H1 (cell line): ENCODE data around the gene PPP1R9A. TPM values are rescaled to one million over a fixed set of nuclear protein-coding genes. Genes with fewer than 3 reads are reported as not detected.

Experiments
- CTCF ChIA-PET: fragments of 300-600 bp; sonication (Branson Sonifier 250); formaldehyde crosslinking; loops from one replicate; lab custom pipeline; 2021; ENCODE audit not compliant: partially characterized antibody; lab: Charles Lee
- POLR2A ChIA-PET: fragments of 300-600 bp; sonication (Branson Sonifier 250); formaldehyde crosslinking; loops from one replicate; lab custom pipeline; 2021; ENCODE audit warnings: inconsistent platforms; ENCODE audit not compliant: partially characterized antibody; lab: Charles Lee
- DNase-seq, 2 experiments: peaks; one replicate each; pipeline versions ENCODE4 v3.0.0 to v3.0.0-alpha.2; 2010 to 2022; ENCODE audit warnings: low spot score in 2 of 2, low read depth in 1 of 2, mixed read lengths in 1 of 2
- FAIRE-seq: peaks from 2 replicates; lab custom pipeline; 2011; peaks lifted over from hg19 to GRCh38; lab: Jason Lieb, UNC
- H2AFZ ChIP-seq: 2 replicates; pipeline ENCODE4 v1.8.1; 2012; ENCODE audit warnings: low read length, inconsistent platforms
- H2AK5ac ChIP-seq: 2 replicates; pipeline ENCODE4 v1.6.1; 2013; ENCODE audit warnings: low read depth, low read length
- H2BK120ac ChIP-seq: replicated peaks from 2 replicates; pipeline ENCODE3; 2013; ENCODE audit warnings: low read depth, low read length, inconsistent platforms
- H2BK12ac ChIP-seq: 2 replicates; pipeline ENCODE4 v1.6.1; 2013; ENCODE audit warnings: low read depth, low read length
- H2BK15ac ChIP-seq: 2 replicates; pipeline ENCODE4 v1.6.1; 2013; ENCODE audit warnings: low read length
- H2BK20ac ChIP-seq: 2 replicates; pipeline ENCODE4 v1.6.1; 2013; ENCODE audit warnings: low read length
- H2BK5ac ChIP-seq: 2 replicates; pipeline ENCODE4 v1.6.1; 2013; ENCODE audit warnings: low read depth, low read length
- H3K14ac ChIP-seq: 2 replicates; pipeline ENCODE4 v1.6.1; 2013; ENCODE audit warnings: inconsistent platforms; ENCODE audit not compliant: insufficient read length
- H3K18ac ChIP-seq: 2 replicates; pipeline ENCODE4 v1.6.1; 2013; ENCODE audit warnings: low read length; ENCODE audit errors: extremely low read depth
- H3K23ac ChIP-seq: 2 replicates; pipeline ENCODE4 v1.6.1; 2013; ENCODE audit warnings: inconsistent platforms; ENCODE audit not compliant: insufficient read length
- H3K23me2 ChIP-seq: 2 replicates; pipeline ENCODE4 v1.6.1; 2013; ENCODE audit warnings: low read depth, low read length
- H3K27ac ChIP-seq: 2 replicates; pipeline ENCODE4 v1.6.1; 2011; ENCODE audit warnings: low read depth, low read length, inconsistent platforms
- H3K27me3 ChIP-seq, 4 experiments: replicated peaks in 1 of 4; 1 replicate in 1 of 4; 2 replicates in 3 of 4; pipeline versions ENCODE4 v1.6.1 to v1.8.1; 2011 to 2013; ENCODE audit warnings: low read length in 3 of 4, mild to moderate bottlenecking in 3 of 4, inconsistent platforms in 2 of 4, mixed read lengths in 2 of 4, moderate library complexity in 1 of 4; ENCODE audit not compliant: control insufficient read depth in 3 of 4, insufficient read depth in 3 of 4; ENCODE audit errors: extremely low read depth in 1 of 4
- H3K36me3 ChIP-seq, 4 experiments: 2 replicates each; pipeline versions ENCODE4 v1.6.1 to v1.8.1; 2011 to 2013; ENCODE audit warnings: mild to moderate bottlenecking in 4 of 4, low read length in 3 of 4, moderate library complexity in 2 of 4, control low read depth in 1 of 4, inconsistent platforms in 1 of 4; ENCODE audit not compliant: insufficient read depth in 4 of 4, control insufficient read depth in 2 of 4
- H3K4ac ChIP-seq: replicated peaks from 2 replicates; pipeline ENCODE3; 2013; ENCODE audit warnings: low read length, low read depth, mixed read lengths, inconsistent platforms; ENCODE audit not compliant: insufficient read length
- H3K4me1 ChIP-seq, 4 experiments: replicated peaks in 1 of 4; 1 replicate in 1 of 4; 2 replicates in 3 of 4; pipeline versions ENCODE4 v1.6.1 to v1.8.1; 2011 to 2013; ENCODE audit warnings: low read length in 3 of 4, inconsistent platforms in 2 of 4, mixed read lengths in 1 of 4; ENCODE audit not compliant: insufficient read depth in 4 of 4, control insufficient read depth in 3 of 4
- H3K4me2 ChIP-seq, 2 experiments: 2 replicates each; pipeline versions ENCODE4 v1.6.1 to v1.8.1; 2011 to 2013; ENCODE audit warnings: low read depth in 2 of 2, low read length in 2 of 2, control low read depth in 1 of 2, inconsistent platforms in 1 of 2, mild to moderate bottlenecking in 1 of 2; ENCODE audit not compliant: insufficient read depth in 1 of 2
- H3K4me3 ChIP-seq, 4 experiments: fragments of 200-600, 300-600 bp in 1 of 4; sonication (generic), shearing (Covaris generic), sonication (Bioruptor Twin) in 1 of 4; 2 replicates each; pipeline versions ENCODE4 v1.5.1 to v1.8.1; 2011 to 2016; ENCODE audit warnings: low read length in 4 of 4, low read depth in 3 of 4, control low read depth in 2 of 4, inconsistent platforms in 2 of 4, mild to moderate bottlenecking in 2 of 4, mixed read lengths in 1 of 4, moderate library complexity in 1 of 4; ENCODE audit not compliant: insufficient read depth in 2 of 4; ENCODE audit errors: extremely low read depth in 1 of 4
- H3K56ac ChIP-seq: replicated peaks from 2 replicates; pipeline ENCODE3; 2013; ENCODE audit warnings: low read depth, mild to moderate bottlenecking, mixed read lengths, low read length, inconsistent platforms; ENCODE audit not compliant: insufficient read length
- H3K79me1 ChIP-seq: 2 replicates; pipeline ENCODE4 v1.6.1; 2013; ENCODE audit warnings: low read depth, low read length, control low read depth
- H3K79me2 ChIP-seq, 2 experiments: 2 replicates each; pipeline versions ENCODE4 v1.6.1 to v1.8.1; 2012 to 2013; ENCODE audit warnings: low read length in 2 of 2, mild to moderate bottlenecking in 2 of 2, inconsistent platforms in 1 of 2; ENCODE audit not compliant: insufficient read depth in 2 of 2, control insufficient read depth in 1 of 2
- H3K9ac ChIP-seq, 4 experiments: replicated peaks in 1 of 4; 1 replicate in 1 of 4; 2 replicates in 3 of 4; pipeline versions ENCODE4 v1.6.1 to v1.8.1; 2011 to 2013; ENCODE audit warnings: low read depth in 3 of 4, low read length in 3 of 4, control low read depth in 2 of 4, mild to moderate bottlenecking in 2 of 4, moderate library complexity in 2 of 4, inconsistent platforms in 1 of 4; ENCODE audit errors: extremely low read depth in 1 of 4
- H3K9me3 ChIP-seq, 2 experiments: 2 replicates each; pipeline versions ENCODE4 v1.6.1 to v1.8.1; 2012 to 2013; ENCODE audit warnings: mild to moderate bottlenecking in 2 of 2, moderate library complexity in 2 of 2, control low read depth in 1 of 2, inconsistent platforms in 1 of 2, low read depth in 1 of 2, low read length in 1 of 2, mixed read lengths in 1 of 2; ENCODE audit not compliant: insufficient read depth in 2 of 2
- H4K20me1 ChIP-seq, 2 experiments: replicated peaks in 1 of 2; 2 replicates each; pipeline versions ENCODE3 to v1.8.1; 2011 to 2013; ENCODE audit warnings: inconsistent platforms in 2 of 2, low read length in 2 of 2, mild to moderate bottlenecking in 1 of 2; ENCODE audit not compliant: insufficient read depth in 2 of 2, control insufficient read depth in 1 of 2
- H4K5ac ChIP-seq: 2 replicates; pipeline ENCODE4 v1.6.1; 2013; ENCODE audit warnings: low read length, low read depth, mixed read lengths, inconsistent platforms; ENCODE audit not compliant: insufficient read length
- H4K8ac ChIP-seq: 2 replicates; pipeline ENCODE4 v1.8.0; 2013; ENCODE audit warnings: mild to moderate bottlenecking, moderate library complexity, low read length, inconsistent platforms; ENCODE audit not compliant: insufficient read depth; ENCODE audit errors: extremely low read depth
- H4K91ac ChIP-seq: replicated peaks from 2 replicates; pipeline ENCODE3; 2013; ENCODE audit warnings: low read length, mixed read lengths, inconsistent platforms; ENCODE audit not compliant: insufficient read length
- ASH2L ChIP-seq: fragments of 200-600, 300-600 bp; sonication (generic); IDR thresholded peaks from one replicate; pipeline ENCODE4 v1.7.1; 2017; ENCODE audit warnings: low read length
- BACH1 ChIP-seq: IDR thresholded peaks from 2 replicates; pipeline ENCODE4 v1.6.1; 2012; ENCODE audit warnings: low read length, improper control_type of control experiment
- CBX5 ChIP-seq: fragments of 300-800, 300-1000 bp; sonication (generic); IDR thresholded peaks from 2 replicates; pipeline ENCODE4 v1.7.1; 2016; ENCODE audit warnings: antibody characterized with exemption, low read length, low read depth
- CHD1 ChIP-seq: IDR thresholded peaks from 2 replicates; pipeline ENCODE4 v1.6.1; 2012; ENCODE audit warnings: low read depth, low read length, improper control_type of control experiment
- CHD2 ChIP-seq: IDR thresholded peaks from 2 replicates; pipeline ENCODE4 v1.6.1; 2012; ENCODE audit warnings: low read length, improper control_type of control experiment
- CREB1 ChIP-seq: IDR thresholded peaks from 2 replicates; pipeline ENCODE4 v1.6.1; 2012; ENCODE audit warnings: inconsistent platforms
- GABPA ChIP-seq: IDR thresholded peaks from 2 replicates; pipeline ENCODE4 v1.6.1; 2011; ENCODE audit warnings: mild to moderate bottlenecking, low read length, moderate library complexity, borderline replicate concordance; ENCODE audit not compliant: insufficient read depth
- KDM1A ChIP-seq: fragments of 200-600, 300-600 bp; sonication (generic); IDR thresholded peaks from 2 replicates; pipeline ENCODE4 v1.7.1; 2016; ENCODE audit warnings: mild to moderate bottlenecking, low read length, borderline replicate concordance
- KDM4A ChIP-seq: IDR thresholded peaks from one replicate; pipeline ENCODE4 v1.7.1; 2012; ENCODE audit warnings: low read depth, mild to moderate bottlenecking, moderate library complexity, low read length, inconsistent platforms; ENCODE audit not compliant: severe bottlenecking
- NANOG ChIP-seq: IDR thresholded peaks from 2 replicates; pipeline ENCODE4 v1.6.1; 2011; ENCODE audit warnings: low read length, low read depth, mild to moderate bottlenecking, inconsistent platforms; ENCODE audit not compliant: insufficient read depth, poor library complexity, severe bottlenecking
- PHF8 ChIP-seq: fragments of 200-600 bp; sonication (generic); conservative IDR thresholded peaks from 2 replicates; pipeline ENCODE4 v1.7.1; 2012; ENCODE audit warnings: low read depth, mild to moderate bottlenecking, inconsistent platforms, low read length, moderate library complexity
- POU5F1 ChIP-seq: IDR thresholded peaks from 2 replicates; pipeline ENCODE4 v1.6.1; 2011; ENCODE audit warnings: low read depth, mild to moderate bottlenecking, low read length, moderate library complexity
- RAD21 ChIP-seq, 2 experiments: IDR thresholded peaks in 1 of 2; conservative IDR thresholded peaks in 1 of 2; 2 replicates each; pipeline ENCODE4 v1.6.1; 2011; ENCODE audit warnings: low read depth in 2 of 2, low read length in 2 of 2, improper control_type of control experiment in 1 of 2, inconsistent platforms in 1 of 2, mild to moderate bottlenecking in 1 of 2, moderate library complexity in 1 of 2
- SAP30 ChIP-seq: fragments of 300-600 bp; sonication (generic); IDR thresholded peaks from 2 replicates; pipeline ENCODE4 v1.7.1; 2012; ENCODE audit warnings: low read length, moderate library complexity, mild to moderate bottlenecking, inconsistent platforms; ENCODE audit not compliant: insufficient read depth, insufficient replicate concordance
- polyA plus RNA-seq, 7 experiments: library from polyadenylated mRNA; depleted of rRNA in 3 of 7; stranded (reverse) in 5 of 7; unstranded in 2 of 7; fragments of >200 nt in 5 of 7; fragments of 200-250 nt in 2 of 7; gene quantifications; 1 replicate in 5 of 7; 2 replicates in 1 of 7; 4 replicates in 1 of 7; pipeline versions ENCODE4 v1.2.1 to v1.2.3, GENCODE V29; 2011 to 2013; ENCODE audit warnings: missing spikeins in 2 of 7, mixed read lengths in 2 of 7
- total RNA-seq: library from RNA; stranded (reverse); fragmentation: NEBNext Ultra II Directional; extraction: Animal tissue kit (Norgen Biotek cat#: 25700); gene quantifications from 2 replicates; pipeline ENCODE4 v1.2.1, GENCODE V29; 2021
- TF ChIP-seq, protein P1 (sequence below): IDR thresholded peaks from 2 replicates; pipeline ENCODE4 v1.6.1; 2012; ENCODE audit warnings: inconsistent platforms

The PPP1R9A gene
- total and polyA plus RNA-seq, 2 of the 8 experiments (the other 6 are each of a cell fraction or from before 2014, with no cell fraction given): 3.0 to 20.3 TPM

DNA sequence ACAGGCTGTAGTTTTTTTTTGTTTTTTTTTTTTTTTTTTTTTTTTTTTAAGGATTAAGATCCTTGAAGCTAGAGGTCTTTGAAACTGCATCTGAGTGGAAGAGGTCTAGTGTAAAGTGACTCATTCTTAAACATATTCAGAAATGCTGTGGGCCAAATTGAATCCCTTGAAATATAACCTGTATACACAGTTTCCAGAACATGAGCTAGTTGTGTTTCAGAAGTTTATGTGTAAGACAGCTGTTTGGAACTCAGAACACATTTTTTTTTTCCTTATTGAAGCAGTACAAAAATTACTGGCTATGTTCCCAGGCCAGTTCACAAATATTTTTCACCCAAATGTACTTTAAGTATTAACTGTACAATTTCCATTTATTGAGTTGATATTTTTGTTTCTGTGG is 67.9 kb downstream of the PPP1R9A start:
- H3K18ac ChIP-seq: no peak overlapping the region
- H3K14ac ChIP-seq: no peak overlapping the region
- no peak overlapping the region for H2AK5ac ChIP-seq
- no peak overlapping the region for H2BK120ac ChIP-seq
- no peak overlapping the region for H3K23ac ChIP-seq
- CTCF ChIA-PET: interaction anchor here (0.8 kb wide), 1 partner anchor 19 kb away, joined by 3 read pairs; no protein-coding TSS in a partner anchor
- FAIRE-seq: no peak
- no peak overlapping the region for H2AFZ ChIP-seq
- no peaks in the 10 kb centered on the region for H3K36me3 ChIP-seq
- H3K79me1 ChIP-seq: peaks cover under 1% of the 10 kb centered on the region; the same call in 1 of the 2 replicates
- no peak overlapping the region for H3K4me3 ChIP-seq
- no peak overlapping the region for H4K8ac ChIP-seq
- H3K9me3 ChIP-seq: no peaks in the 10 kb centered on the region
- no peak overlapping the region for H3K27ac ChIP-seq
- H2BK5ac ChIP-seq: no peak overlapping the region
- H2BK20ac ChIP-seq: no peak overlapping the region
- no peak overlapping the region for H3K9ac ChIP-seq
- H3K4me2 ChIP-seq: no peak overlapping the region
- no peak overlapping the region for H2BK15ac ChIP-seq
- no peaks in the 10 kb centered on the region for H3K23me2 ChIP-seq
- no peaks in the 10 kb centered on the region for H3K27me3 ChIP-seq
- H3K4ac ChIP-seq: no peak overlapping the region
- peaks cover 0 to 15% of the 10 kb centered on the region in 2 experiments; a peak in 3 of 4 replicates for H3K79me2 ChIP-seq
- H3K56ac ChIP-seq: no peak overlapping the region
- POLR2A ChIA-PET: no interaction called here
- H4K20me1 ChIP-seq: no peaks in the 10 kb centered on the region
- no peak for DNase-seq
- no peak overlapping the region for H4K91ac ChIP-seq
- H3K4me1 ChIP-seq: peaks cover 0 to 4% (median 1%) of the 10 kb centered on the region in 4 experiments; a peak in 1 of 7 replicates
- no peak overlapping the region for H2BK12ac ChIP-seq
- H4K5ac ChIP-seq: no peak overlapping the region
- TF ChIP-seq POU5F1 (no peak), GABPA (no peak), CBX5 (no peak), PHF8 (no peak), NANOG (no peak), KDM4A (no peak), SAP30 (no peak), CREB1 (no peak), CHD1 (no peak), CHD2 (no peak), RAD21 (IDR thresholded peaks at IDR 0.05 in 1 of 2, conservative IDR thresholded peaks at IDR 0.05 in 1 of 2; ENCODE audit: low read depth in 2 of 2, low read length in 2 of 2) (no peak), KDM1A (no peak), ASH2L (no peak), BACH1 (no peak)
- TF ChIP-seq, protein P1, sequence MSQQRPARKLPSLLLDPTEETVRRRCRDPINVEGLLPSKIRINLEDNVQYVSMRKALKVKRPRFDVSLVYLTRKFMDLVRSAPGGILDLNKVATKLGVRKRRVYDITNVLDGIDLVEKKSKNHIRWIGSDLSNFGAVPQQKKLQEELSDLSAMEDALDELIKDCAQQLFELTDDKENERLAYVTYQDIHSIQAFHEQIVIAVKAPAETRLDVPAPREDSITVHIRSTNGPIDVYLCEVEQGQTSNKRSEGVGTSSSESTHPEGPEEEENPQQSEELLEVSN: no peak
